ENCODE results near the gene ZNF385A.

DNA sequence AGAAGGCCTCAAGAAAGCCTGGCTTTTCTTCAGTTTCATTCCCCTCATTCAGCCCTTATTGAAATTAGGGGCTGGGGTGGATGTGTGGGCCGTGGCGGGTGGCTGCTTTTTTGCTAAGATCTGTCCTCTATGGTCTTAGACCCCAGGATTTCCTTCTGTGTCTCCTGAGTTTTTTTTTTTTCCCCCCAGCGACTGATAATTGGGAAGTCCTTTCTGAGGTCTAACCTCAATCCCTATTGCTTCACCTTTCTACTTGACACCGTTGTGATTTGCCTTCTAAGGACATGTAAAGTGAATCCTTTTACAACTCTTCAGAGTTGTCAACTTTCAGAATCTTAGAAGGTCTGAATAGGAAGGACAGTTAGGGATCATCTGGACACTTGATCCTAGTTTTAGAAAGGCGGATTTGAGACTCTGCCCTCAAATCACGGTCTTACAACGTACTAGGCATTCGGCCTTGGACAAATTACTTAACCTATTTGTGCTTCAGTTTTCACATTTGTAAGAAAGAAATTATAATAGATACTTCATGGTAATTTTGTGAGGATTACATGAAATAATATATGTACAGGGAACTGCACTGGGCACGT lies 24.7 kb downstream of the ZNF385A start:
- TF ChIP-seq, protein P1, sequence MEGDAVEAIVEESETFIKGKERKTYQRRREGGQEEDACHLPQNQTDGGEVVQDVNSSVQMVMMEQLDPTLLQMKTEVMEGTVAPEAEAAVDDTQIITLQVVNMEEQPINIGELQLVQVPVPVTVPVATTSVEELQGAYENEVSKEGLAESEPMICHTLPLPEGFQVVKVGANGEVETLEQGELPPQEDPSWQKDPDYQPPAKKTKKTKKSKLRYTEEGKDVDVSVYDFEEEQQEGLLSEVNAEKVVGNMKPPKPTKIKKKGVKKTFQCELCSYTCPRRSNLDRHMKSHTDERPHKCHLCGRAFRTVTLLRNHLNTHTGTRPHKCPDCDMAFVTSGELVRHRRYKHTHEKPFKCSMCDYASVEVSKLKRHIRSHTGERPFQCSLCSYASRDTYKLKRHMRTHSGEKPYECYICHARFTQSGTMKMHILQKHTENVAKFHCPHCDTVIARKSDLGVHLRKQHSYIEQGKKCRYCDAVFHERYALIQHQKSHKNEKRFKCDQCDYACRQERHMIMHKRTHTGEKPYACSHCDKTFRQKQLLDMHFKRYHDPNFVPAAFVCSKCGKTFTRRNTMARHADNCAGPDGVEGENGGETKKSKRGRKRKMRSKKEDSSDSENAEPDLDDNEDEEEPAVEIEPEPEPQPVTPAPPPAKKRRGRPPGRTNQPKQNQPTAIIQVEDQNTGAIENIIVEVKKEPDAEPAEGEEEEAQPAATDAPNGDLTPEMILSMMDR (IDR thresholded peaks at IDR 0.05), result no peak
- TF ChIP-seq POLR2A (IDR thresholded peaks at IDR 0.05), result peak in 1 of 3 donors; percentile 6
